Vagina (tissue), 2 donors: ENCODE data around the gene PANX1.

Source experiments
- POLR2A ChIP-seq, 2 donors: fragments of 450-650 bp; IDR thresholded peaks; one replicate each; pipeline ENCODE4 v1.6.1; 2017; ENCODE audit warnings: antibody characterized with exemption in 2 of 2, mild to moderate bottlenecking in 2 of 2, moderate library complexity in 2 of 2
- TF ChIP-seq, protein P1 (sequence below), 3 experiments: fragments of 450-650 bp in 2 of 3; fragments of 200-600 bp in 1 of 3; sonication (generic) in 1 of 3; IDR thresholded peaks; one replicate each; pipeline ENCODE4 v1.5.1; 2017 to 2019; ENCODE audit warnings: antibody characterized with exemption in 3 of 3, mild to moderate bottlenecking in 2 of 3, moderate library complexity in 2 of 3

DNA sequence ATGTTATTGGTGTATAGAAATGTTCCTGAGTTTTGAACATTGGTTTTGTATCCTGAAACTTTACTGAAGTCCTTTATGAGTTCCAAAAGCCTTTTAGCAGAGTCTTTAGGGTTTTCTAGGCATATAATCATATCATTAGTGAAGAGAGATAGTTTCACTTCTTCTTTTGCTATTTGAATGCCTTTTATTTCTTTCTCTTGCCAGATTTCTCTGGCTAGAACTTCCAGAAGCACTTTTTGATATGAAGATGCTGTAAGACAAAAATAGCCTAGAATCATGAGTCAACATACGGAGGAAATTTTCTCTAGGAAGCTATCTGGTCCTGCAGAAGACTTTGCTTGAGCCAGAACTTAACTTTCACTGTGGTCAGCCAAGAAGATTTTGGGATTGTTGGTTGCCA lies 89.1 kb downstream of the PANX1 start:
- TF ChIP-seq, protein P1, sequence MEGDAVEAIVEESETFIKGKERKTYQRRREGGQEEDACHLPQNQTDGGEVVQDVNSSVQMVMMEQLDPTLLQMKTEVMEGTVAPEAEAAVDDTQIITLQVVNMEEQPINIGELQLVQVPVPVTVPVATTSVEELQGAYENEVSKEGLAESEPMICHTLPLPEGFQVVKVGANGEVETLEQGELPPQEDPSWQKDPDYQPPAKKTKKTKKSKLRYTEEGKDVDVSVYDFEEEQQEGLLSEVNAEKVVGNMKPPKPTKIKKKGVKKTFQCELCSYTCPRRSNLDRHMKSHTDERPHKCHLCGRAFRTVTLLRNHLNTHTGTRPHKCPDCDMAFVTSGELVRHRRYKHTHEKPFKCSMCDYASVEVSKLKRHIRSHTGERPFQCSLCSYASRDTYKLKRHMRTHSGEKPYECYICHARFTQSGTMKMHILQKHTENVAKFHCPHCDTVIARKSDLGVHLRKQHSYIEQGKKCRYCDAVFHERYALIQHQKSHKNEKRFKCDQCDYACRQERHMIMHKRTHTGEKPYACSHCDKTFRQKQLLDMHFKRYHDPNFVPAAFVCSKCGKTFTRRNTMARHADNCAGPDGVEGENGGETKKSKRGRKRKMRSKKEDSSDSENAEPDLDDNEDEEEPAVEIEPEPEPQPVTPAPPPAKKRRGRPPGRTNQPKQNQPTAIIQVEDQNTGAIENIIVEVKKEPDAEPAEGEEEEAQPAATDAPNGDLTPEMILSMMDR (IDR thresholded peaks at IDR 0.05): no peak
- no peak for TF ChIP-seq POLR2A (IDR thresholded peaks at IDR 0.05)
